Stomach (tissue), 4 donors: ENCODE data around the gene UCHL5.

Experiments
- CTCF ChIP-seq, 7 experiments: fragments of 450-650 bp in 4 of 7; fragments of 200-600 bp in 3 of 7; sonication (generic) in 3 of 7; IDR thresholded peaks; one replicate each; pipeline ENCODE4 v1.5.1; 2016 to 2019; ENCODE audit warnings: antibody characterized with exemption in 7 of 7, control low read depth in 2 of 7, mild to moderate bottlenecking in 1 of 7
- POLR2AphosphoS5 ChIP-seq, 3 donors: sonication (generic); formaldehyde crosslinking; IDR thresholded peaks; one replicate each; pipeline ENCODE4 v1.6.1; 2016; ENCODE audit warnings: antibody characterized with exemption in 3 of 3

GRCh38 chr1:192974701-192975100 lies 84.5 kb downstream of the UCHL5 start:
- TF ChIP-seq CTCF (IDR thresholded peaks at IDR 0.05), result no peak
- no peak for TF ChIP-seq POLR2AphosphoS5 (IDR thresholded peaks at IDR 0.05)
